K562 (cell line): ENCODE measurements around the gene KRTAP10-12. TPM values are rescaled to one million over a fixed set of nuclear protein-coding genes. Genes with fewer than 3 reads are reported as not detected.

Experiments
- ATAC-seq: fragments of 200-7000 bp; cut with Tn5 transposase; 3 replicates; pipeline ENCODE4 v1.9.1; 2020; ENCODE audit warnings: moderate library complexity
- BruUV-seq: library from RNA; stranded (reverse); fragments of 400-500 nt; replicated peaks from 2 replicates; lab custom pipeline; 2021; lab: Mats Ljungman, UMichigan
- CTCF ChIA-PET: fragments of 300-600 bp; formaldehyde crosslinking; extraction: SDS; loops from one replicate; lab custom pipeline; 2021; ENCODE audit warnings: low intra/inter-chr PET ratio; lab: Yijun Ruan, JAX
- POLR2A ChIA-PET: fragments of 300-600, 350-650 bp; sonication (Branson Sonifier 250); formaldehyde crosslinking; extraction: SDS; loops from one replicate; lab custom pipeline; 2021; ENCODE audit warnings: antibody characterized with exemption, inconsistent platforms; lab: Yijun Ruan, JAX
- DNase-seq, 4 experiments: peaks; one replicate each; pipeline versions ENCODE4 v3.0.0 to v3.0.0-alpha.2; 2011 to 2018; ENCODE audit warnings: low spot score in 3 of 4, mixed read lengths in 3 of 4; ENCODE audit errors: extremely low read depth in 1 of 4
- FAIRE-seq: peaks from 2 replicates; lab custom pipeline; 2011; peaks lifted over from hg19 to GRCh38; lab: Jason Lieb, UNC
- H2AFZ ChIP-seq: 2 replicates; pipeline ENCODE4 v1.6.0; 2011; ENCODE audit warnings: low read depth, low read length, control low read depth, inconsistent platforms
- H3K27ac ChIP-seq: fragments of 200-600 bp; 3 replicates; pipeline ENCODE4 v1.8.0; 2011; ENCODE audit warnings: low read depth, mild to moderate bottlenecking, control low read depth, inconsistent platforms, low read length, moderate library complexity, mixed read lengths; ENCODE audit errors: extremely low read depth
- H3K27me3 ChIP-seq, 2 experiments: fragments of 300-600 bp in 1 of 2; 2 replicates in 1 of 2; 3 replicates in 1 of 2; pipeline versions ENCODE4 v1.6.0 to v1.8.0; 2011; ENCODE audit warnings: inconsistent platforms in 2 of 2, low read length in 2 of 2, mild to moderate bottlenecking in 1 of 2, mixed read lengths in 1 of 2, moderate library complexity in 1 of 2; ENCODE audit not compliant: control insufficient read depth in 2 of 2, insufficient read depth in 2 of 2
- H3K36me3 ChIP-seq: fragments of 300-600 bp; 3 replicates; pipeline ENCODE4 v1.8.0; 2011; ENCODE audit warnings: mild to moderate bottlenecking, low read length, inconsistent platforms; ENCODE audit not compliant: control insufficient read depth, insufficient read depth
- H3K4me1 ChIP-seq, 2 experiments: fragments of 200-600 bp in 1 of 2; replicated peaks in 1 of 2; 2 replicates in 1 of 2; 3 replicates in 1 of 2; pipeline versions ENCODE4 v1.5.1 to v1.8.0; 2011; ENCODE audit warnings: inconsistent platforms in 2 of 2, low read length in 2 of 2, mild to moderate bottlenecking in 1 of 2, mixed read lengths in 1 of 2, moderate library complexity in 1 of 2; ENCODE audit not compliant: control insufficient read depth in 2 of 2, insufficient read depth in 2 of 2
- H3K4me2 ChIP-seq: 2 replicates; pipeline ENCODE4 v1.6.1; 2011; ENCODE audit warnings: low read length, control low read depth, inconsistent platforms, mixed read lengths; ENCODE audit not compliant: insufficient read depth
- H3K4me3 ChIP-seq: fragments of 200-600 bp; sonication (generic), shearing (Covaris generic); 2 replicates; pipeline ENCODE4 v1.5.1; 2016; ENCODE audit warnings: control low read depth, inconsistent platforms
- H3K79me2 ChIP-seq: fragments of 200-600 bp; 3 replicates; pipeline ENCODE4 v1.8.0; 2011; ENCODE audit warnings: low read length, inconsistent platforms; ENCODE audit not compliant: control insufficient read depth, insufficient read depth
- H3K9ac ChIP-seq, 2 experiments: 2 replicates each; pipeline versions ENCODE4 v1.6.0 to v1.6.1; 2011; ENCODE audit warnings: low read depth in 2 of 2, low read length in 2 of 2, control low read depth in 1 of 2, inconsistent platforms in 1 of 2, mild to moderate bottlenecking in 1 of 2, mixed read lengths in 1 of 2; ENCODE audit not compliant: insufficient read depth in 1 of 2
- H3K9me1 ChIP-seq: one replicate; pipeline ENCODE4 v1.6.0; 2011; ENCODE audit warnings: inconsistent platforms, mild to moderate bottlenecking, low read length, moderate library complexity; ENCODE audit not compliant: control insufficient read depth, insufficient read depth
- H3K9me3 ChIP-seq: replicated peaks from 2 replicates; pipeline ENCODE4 v1.5.1; 2011; ENCODE audit warnings: low read depth, low read length, inconsistent platforms; ENCODE audit not compliant: control insufficient read depth, insufficient read depth
- H4K20me1 ChIP-seq: replicated peaks from 2 replicates; pipeline ENCODE4 v1.6.1; 2011; ENCODE audit warnings: low read length, inconsistent platforms, mixed read lengths; ENCODE audit not compliant: control insufficient read depth, insufficient read depth
- CAMTA2 ChIP-seq: fragments of 250-450 bp; sonication (Bioruptor Pico); conservative IDR thresholded peaks from 2 replicates; pipeline ENCODE4 v1.5.1; 2022
- HNRNPLL ChIP-seq: fragments of 200-400 bp; formaldehyde crosslinking; IDR thresholded peaks from 2 replicates; pipeline ENCODE4 v1.6.1; 2017; ENCODE audit warnings: low read length, low read depth, mild to moderate bottlenecking; ENCODE audit not compliant: poor library complexity, severe bottlenecking
- MCM7 ChIP-seq, 2 experiments: fragments of 450-650 bp; IDR thresholded peaks; 2 replicates each; pipeline ENCODE4 v1.6.1; 2016 to 2018
- RBM34 ChIP-seq: fragments of 200-400 bp; formaldehyde crosslinking; IDR thresholded peaks from 2 replicates; pipeline ENCODE4 v1.6.1; 2018; ENCODE audit warnings: low read length, borderline replicate concordance; ENCODE audit not compliant: insufficient read depth
- RFX5 ChIP-seq: IDR thresholded peaks from 2 replicates; pipeline ENCODE4 v1.6.1; 2011; ENCODE audit warnings: low read depth, mild to moderate bottlenecking, improper control_type of control experiment, low read length
- STAT5B ChIP-seq: fragments of 250-450 bp; sonication (Bioruptor Pico); IDR thresholded peaks from 2 replicates; pipeline ENCODE4 v1.8.0; 2021; ENCODE audit warnings: mild to moderate bottlenecking, inconsistent platforms
- TGIF2 ChIP-seq: sonication (generic); formaldehyde crosslinking; IDR thresholded peaks from 2 replicates; pipeline ENCODE4 v1.8.1; 2022; ENCODE audit warnings: mild to moderate bottlenecking, missing genetic modification reagents, moderate library complexity
- ZBTB17 ChIP-seq: fragments of 450-650 bp; formaldehyde crosslinking; IDR thresholded peaks from 2 replicates; pipeline ENCODE4 v1.4.0; 2020; ENCODE audit warnings: mild to moderate bottlenecking
- ZNF512 ChIP-seq: IDR thresholded peaks from 2 replicates; pipeline ENCODE4 v1.6.1; 2016; ENCODE audit warnings: missing genetic modification characterization, missing compliant biosample characterization
- WGBS: fragments of 100-300 bp; shearing (Covaris generic); methylation state at CpG from one replicate; pipeline ENCODE4 v1.1.6; 2016; ENCODE audit warnings: low coverage, mixed read lengths; ENCODE audit not compliant: insufficient coverage; ENCODE audit errors: missing lambda C conversion rate; 5-methylcytosine and 5-hydroxymethylcytosine counted together
- in situ Hi-C: fragments of 300-500 bp; cut with MboI; formaldehyde crosslinking; loops from 4 replicates; pipeline ENCODE4 v1.15.0; 2018; ENCODE audit warnings: inconsistent platforms, mixed read lengths
- intact Hi-C: fragments of 100-400 bp; cut with micrococcal nuclease; formaldehyde crosslinking; loops from 2 replicates; pipeline ENCODE4 v1.14.2; 2022
- polyA plus RNA-seq, 8 experiments: library from polyadenylated mRNA; depleted of rRNA in 4 of 8; stranded (reverse) in 5 of 8; unstranded in 3 of 8; fragments of >200 nt; fragmentation: Nextera tagmentation in 2 of 8; fragmentation: Illumina TruSeq in 1 of 8; extraction: Ambion mirVana in 2 of 8; extraction: Trizol in 1 of 8; gene quantifications; 2 replicates each; pipeline versions ENCODE4 v1.2.1 to v1.2.3, GENCODE V29; 2011 to 2014; ENCODE audit warnings: inconsistent platforms in 1 of 8, missing spikeins in 1 of 8
- total RNA-seq, 7 experiments: library from RNA; depleted of rRNA in 6 of 7; stranded (reverse); fragments of >200 nt in 6 of 7; fragmentation: Illumina TruSeq in 2 of 7; extraction: Trizol in 2 of 7; gene quantifications; 2 replicates each; pipeline versions ENCODE4 v1.2.1 to v1.2.3, GENCODE V29; 2011 to 2021; ENCODE audit warnings: low replicate concordance in 1 of 7

The KRTAP10-12 gene
- total and polyA plus RNA-seq, 9 of the 15 experiments (the other 6 are each of a cell fraction or from before 2014, with no cell fraction given) = not detected

DNA sequence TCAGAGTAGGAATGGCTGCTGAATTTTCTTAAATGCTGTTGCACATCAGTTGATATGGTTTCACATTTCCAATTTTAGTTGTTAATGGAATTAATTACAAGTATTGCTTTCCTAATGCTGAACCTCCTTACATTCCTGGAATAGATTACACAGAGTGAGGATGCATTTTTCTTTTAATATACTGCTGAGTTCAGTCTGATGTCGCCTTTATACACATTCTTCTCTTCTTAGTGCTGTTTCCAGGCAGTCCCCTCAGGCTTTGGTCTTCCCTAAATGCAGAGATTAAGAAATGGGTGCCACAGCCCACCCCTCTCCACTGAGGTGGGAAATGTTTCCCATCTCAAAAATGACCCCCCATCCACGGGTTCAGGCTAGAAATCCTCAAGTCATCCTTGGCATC lies 21.1 kb downstream of the KRTAP10-12 start:
- H3K27ac ChIP-seq = no peak overlapping the region
- ATAC-seq = no peak

More for the DNA sequence above, 21.1 kb downstream of the KRTAP10-12 start:
- Histone ChIP-seq H3K4me2 (no peak overlapping the region), H3K9me1 (no peaks in the 10 kb centered on the region)
- DNase-seq = no peak
- TF ChIP-seq RFX5 (no peak), TGIF2 (CRISPR knock-in tag) (no peak), RBM34 (no peak), CAMTA2 (CRISPR knock-in tag) (no peak), ZNF512 (tag) (no peak), MCM7 (IDR thresholded peaks at IDR 0.05) (no peak), STAT5B (CRISPR knock-in tag) (no peak), ZBTB17 (CRISPR knock-in tag) (no peak), HNRNPLL (no peak)
- TF ChIP-seq, all 486 proteins: peak for 0
- BruUV-seq = no TSS peak
- POLR2A ChIA-PET = interaction anchor here (0.6 to 2.4 kb wide), 2 partner anchors 8 to 165 kb away, joined by 3 to 8 read pairs; no protein-coding TSS in a partner anchor
- CTCF ChIA-PET = interaction anchor here (0.8 kb wide), 1 partner anchor 207 kb away, joined by 3 read pairs; no protein-coding TSS in a partner anchor
- intact Hi-C loops = no loop called here
- Histone ChIP-seq H3K9ac (no peak overlapping the region), H3K9me3 (no peaks in the 10 kb centered on the region), H3K4me3 (no peak overlapping the region), H3K4me1 (peaks cover 0 to under 1% of the 10 kb centered on the region in 2 experiments; a peak in 1 of 5 replicates), H4K20me1 (no peaks in the 10 kb centered on the region), H3K36me3 (no peaks in the 10 kb centered on the region), H2AFZ (no peak overlapping the region), H3K27me3 (peaks cover 14 to 28% of the 10 kb centered on the region in 2 experiments; a peak in 4 of 5 replicates), H3K79me2 (no peaks in the 10 kb centered on the region)
- FAIRE-seq = no peak
- in situ Hi-C loops = no loop called here
- WGBS = 0% methylated on average over 2 of the region's 2 CpGs
